Activated CD8-positive, alpha-beta memory T cell treated with anti-CD3 and anti-CD28 coated beads, Interleukin-2, amount 10 ng/mL, durations not matched to agents 7 days and 5 days (primary cell): ENCODE data around the gene DGCR2. TPM values are rescaled to one million over a fixed set of nuclear protein-coding genes. Genes with fewer than 3 reads are reported as not detected.
"Not testable (repeated sequence)": the region's sequence is repeated elsewhere in the genome, so short reads cannot be mapped to it uniquely, and the experiment has no call there.

Source experiments
- ATAC-seq: fragments of 150-1000 bp; cut with Tn5 transposase; one replicate; pipeline ENCODE4 v1.10.0; 2021; ENCODE audit warnings: moderate library complexity
- CTCF ChIA-PET: fragments of 350-600 bp; sonication (Branson Sonifier 250); formaldehyde crosslinking; loops from one replicate; lab custom pipeline; 2021; ENCODE audit warnings: antibody characterized with exemption; lab: Charles Lee
- DNase-seq: peaks from one replicate; pipeline ENCODE4 v3.0.0-alpha.2; 2020
- H3K27ac Mint-ChIP-seq: one replicate; pipeline ENCODE4 v1.8.0; 2021; ENCODE audit warnings: mild to moderate bottlenecking, mixed read lengths
- H3K27me3 Mint-ChIP-seq: one replicate; pipeline ENCODE4 v1.8.0; 2021; ENCODE audit warnings: mixed read lengths
- H3K36me3 Mint-ChIP-seq: one replicate; pipeline ENCODE4 v1.8.0; 2021; ENCODE audit warnings: mild to moderate bottlenecking, mixed read lengths
- H3K4me1 Mint-ChIP-seq: one replicate; pipeline ENCODE4 v1.8.0; 2021; ENCODE audit warnings: mixed read lengths
- H3K4me3 Mint-ChIP-seq: one replicate; pipeline ENCODE4 v1.8.0; 2021; ENCODE audit warnings: mild to moderate bottlenecking, moderate library complexity, mixed read lengths
- H3K9me3 Mint-ChIP-seq: one replicate; pipeline ENCODE4 v1.8.0; 2022; ENCODE audit warnings: low read depth, mixed read lengths
- total RNA-seq, 2 experiments: library from RNA; stranded (reverse); gene quantifications; one replicate each; pipeline ENCODE4 v1.2.3, GENCODE V29; 2021

DGCR2 gene
- total RNA-seq, 2 experiments from 2014 or later, result 27.8 TPM

GRCh38 chr22:19030889-19031252 is 91.3 kb downstream of the DGCR2 start:
- CTCF ChIA-PET, ATAC-seq, H3K9me3 Mint-ChIP-seq, H3K4me1 Mint-ChIP-seq, H3K36me3 Mint-ChIP-seq, DNase-seq, H3K4me3 Mint-ChIP-seq, H3K27ac Mint-ChIP-seq: not testable (repeated sequence)
- peaks cover 21% of the 10 kb centered on the region for H3K27me3 Mint-ChIP-seq

GRCh38 chr22:19030226-19030888 is 91.9 kb downstream of the DGCR2 start:
- H3K4me1 Mint-ChIP-seq, DNase-seq, H3K36me3 Mint-ChIP-seq, H3K4me3 Mint-ChIP-seq, H3K27ac Mint-ChIP-seq, H3K9me3 Mint-ChIP-seq, CTCF ChIA-PET, ATAC-seq: not testable (repeated sequence)
- H3K27me3 Mint-ChIP-seq, result peaks cover 21% of the 10 kb centered on the region

DNA sequence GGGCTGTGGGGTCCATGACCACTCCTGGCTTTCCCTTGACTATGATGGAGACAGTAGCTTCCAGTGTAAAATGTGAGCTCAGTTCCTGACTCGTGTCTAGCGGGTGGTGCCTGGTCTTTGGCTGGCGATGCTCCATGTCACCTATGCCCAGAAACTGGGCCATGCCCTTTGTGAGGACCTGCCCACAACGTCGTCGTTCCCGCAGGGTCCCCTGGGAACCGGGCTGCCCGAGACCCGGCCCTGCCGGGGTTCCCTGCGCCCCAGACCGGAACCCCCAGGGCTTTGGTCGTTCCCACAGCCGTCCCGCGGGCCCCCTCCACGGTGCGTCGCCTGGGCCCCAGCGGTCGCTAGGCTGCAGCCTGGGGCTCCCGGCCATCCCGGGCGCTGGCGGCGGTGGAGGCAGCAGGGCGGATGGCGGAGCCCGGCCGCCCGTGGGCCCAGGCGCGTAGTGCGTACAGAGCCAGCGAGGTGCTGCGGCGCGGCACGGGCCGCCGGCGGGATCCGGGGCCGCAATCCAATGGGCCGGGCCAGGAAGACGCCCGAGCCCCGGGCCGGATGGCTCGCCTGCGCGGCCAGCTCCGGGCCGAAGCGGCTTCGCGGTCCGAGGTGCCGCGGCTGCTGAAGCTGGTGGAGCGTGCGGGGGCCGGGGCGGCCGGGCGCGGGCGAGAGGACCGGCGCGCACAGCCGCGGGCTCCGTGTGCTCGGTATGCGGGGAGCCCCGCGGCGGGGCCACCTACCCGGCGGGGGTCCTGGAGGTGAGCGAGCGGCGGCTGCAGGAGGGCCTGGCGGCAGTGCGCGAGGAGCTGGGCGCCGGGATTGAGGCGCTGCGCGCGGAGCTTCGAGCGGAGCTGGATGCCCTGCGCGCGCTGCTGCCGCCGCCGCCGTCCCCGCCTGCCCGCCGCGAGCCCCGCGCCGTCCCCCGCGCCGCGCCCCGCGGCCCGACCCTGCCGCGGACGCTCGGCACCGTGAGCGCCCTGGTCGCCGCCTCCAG is 92.8 kb downstream of the DGCR2 start:
- H3K36me3 Mint-ChIP-seq, DNase-seq, H3K4me1 Mint-ChIP-seq, ATAC-seq, CTCF ChIA-PET, H3K9me3 Mint-ChIP-seq, H3K4me3 Mint-ChIP-seq, H3K27ac Mint-ChIP-seq: not testable (repeated sequence)
- peaks cover 21% of the 10 kb centered on the region for H3K27me3 Mint-ChIP-seq

DNA sequence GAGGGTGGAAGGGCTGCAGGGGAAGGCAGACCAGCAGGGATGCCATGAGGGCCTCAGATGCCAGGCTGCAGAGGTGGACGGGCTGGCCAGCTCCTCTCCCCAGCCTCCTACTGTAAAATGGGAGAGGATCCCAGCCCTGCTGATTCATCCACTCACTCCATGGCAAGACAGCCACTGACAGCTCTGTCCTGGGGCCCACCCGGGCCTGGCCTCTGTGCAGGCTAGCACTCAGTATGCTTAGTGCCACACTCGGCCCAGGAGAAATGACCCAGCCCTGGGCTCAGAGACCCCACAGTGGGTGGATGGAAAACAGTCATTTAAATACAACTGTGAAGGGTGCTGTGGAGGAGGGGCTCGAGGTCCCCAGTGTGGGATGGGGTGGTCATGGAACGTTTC is 94.2 kb downstream of the DGCR2 start:
- ATAC-seq, H3K9me3 Mint-ChIP-seq, H3K4me3 Mint-ChIP-seq, H3K36me3 Mint-ChIP-seq, DNase-seq, H3K4me1 Mint-ChIP-seq, H3K27ac Mint-ChIP-seq, CTCF ChIA-PET: not testable (repeated sequence)
- H3K27me3 Mint-ChIP-seq, result peaks cover 21% of the 10 kb centered on the region

GRCh38 chr22:19027371-19028059 is 94.7 kb downstream of the DGCR2 start:
- CTCF ChIA-PET, H3K4me3 Mint-ChIP-seq, DNase-seq, H3K27ac Mint-ChIP-seq, ATAC-seq, H3K36me3 Mint-ChIP-seq, H3K9me3 Mint-ChIP-seq, H3K4me1 Mint-ChIP-seq: not testable (repeated sequence)
- peaks cover 25% of the 10 kb centered on the region for H3K27me3 Mint-ChIP-seq

DNA sequence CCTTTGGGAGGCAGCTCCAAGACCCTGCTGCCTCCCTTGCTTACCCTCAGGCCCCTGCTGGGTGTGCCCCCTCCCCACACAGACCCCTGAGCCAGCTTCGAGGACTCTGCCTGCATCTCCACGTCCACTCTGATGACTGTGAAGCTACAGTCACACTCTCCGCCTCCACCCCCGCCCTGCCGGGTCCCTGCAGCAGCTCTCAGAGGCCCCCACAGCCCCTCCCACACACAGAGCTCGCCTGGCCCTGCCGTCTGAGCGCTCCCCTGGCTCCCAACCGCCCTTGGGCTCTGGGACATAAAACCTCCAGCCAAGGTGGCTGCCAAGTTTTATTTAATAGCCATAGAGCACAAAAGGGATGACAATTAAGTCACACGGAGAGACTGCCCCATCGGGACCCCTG is 96.1 kb downstream of the DGCR2 start:
- H3K4me3 Mint-ChIP-seq, H3K36me3 Mint-ChIP-seq, H3K4me1 Mint-ChIP-seq, DNase-seq, CTCF ChIA-PET, H3K27ac Mint-ChIP-seq, ATAC-seq, H3K9me3 Mint-ChIP-seq: not testable (repeated sequence)
- H3K27me3 Mint-ChIP-seq, result peaks cover 25% of the 10 kb centered on the region

GRCh38 chr22:19024956-19025489 is 97.2 kb downstream of the DGCR2 start:
- DNase-seq, H3K4me1 Mint-ChIP-seq, CTCF ChIA-PET, H3K36me3 Mint-ChIP-seq, H3K27ac Mint-ChIP-seq, ATAC-seq, H3K4me3 Mint-ChIP-seq, H3K9me3 Mint-ChIP-seq: not testable (repeated sequence)
- H3K27me3 Mint-ChIP-seq, result peaks cover 23% of the 10 kb centered on the region

GRCh38 chr22:19023931-19024330 is 98.3 kb downstream of the DGCR2 start:
- H3K27ac Mint-ChIP-seq, H3K9me3 Mint-ChIP-seq, ATAC-seq, DNase-seq, H3K36me3 Mint-ChIP-seq, CTCF ChIA-PET, H3K4me3 Mint-ChIP-seq, H3K4me1 Mint-ChIP-seq: not testable (repeated sequence)
- peaks cover 24% of the 10 kb centered on the region for H3K27me3 Mint-ChIP-seq

DNA sequence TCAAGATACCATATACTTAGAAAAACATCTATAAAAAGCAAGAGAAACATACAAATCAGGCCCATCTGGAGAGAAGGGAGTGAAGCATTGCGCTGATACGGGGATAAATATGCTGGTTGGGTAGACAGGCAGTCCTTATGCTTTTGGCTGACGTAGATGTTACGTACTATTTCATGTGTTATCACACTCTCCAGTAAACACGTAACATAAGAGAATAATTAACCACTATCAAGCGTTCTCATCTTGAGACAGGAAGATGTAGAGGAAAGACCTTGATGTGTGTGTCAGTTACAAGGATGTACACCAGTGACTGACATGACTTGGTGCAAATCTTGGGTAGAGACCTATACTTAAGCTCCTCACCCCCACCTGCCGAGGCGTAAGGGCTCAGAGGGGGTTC is 99.5 kb downstream of the DGCR2 start:
- ATAC-seq (no peak), DNase-seq (no peak)
- Mint-ChIP-seq H3K27ac (no peak overlapping the region), H3K36me3 (no peaks in the 10 kb centered on the region), H3K4me3 (no peak overlapping the region), H3K9me3 (no peaks in the 10 kb centered on the region), H3K27me3 (peaks cover 21% of the 10 kb centered on the region), H3K4me1 (no peaks in the 10 kb centered on the region)
- CTCF ChIA-PET, result no interaction called here

DNA sequence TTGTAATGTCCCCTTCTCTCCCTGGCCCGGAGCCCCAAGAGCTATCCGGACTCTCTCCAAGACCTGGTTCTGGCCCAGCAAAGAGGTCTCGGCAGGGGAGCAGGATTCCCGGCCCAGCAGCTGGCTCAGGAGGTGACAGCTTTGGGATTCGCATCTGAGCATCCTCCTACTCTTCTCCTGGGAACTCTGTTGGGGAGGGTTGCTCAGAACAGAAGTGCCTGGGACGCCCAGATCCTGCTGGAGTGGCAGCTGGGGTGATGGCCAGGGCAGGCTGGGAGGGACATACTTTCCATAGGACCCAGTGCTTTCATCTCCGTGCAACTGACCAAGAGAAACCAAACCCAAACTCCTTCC is 102.6 kb downstream of the DGCR2 start:
- Mint-ChIP-seq H3K27ac (no peak overlapping the region), H3K9me3 (no peaks in the 10 kb centered on the region), H3K27me3 (peaks cover 16% of the 10 kb centered on the region), H3K4me3 (no peak overlapping the region), H3K4me1 (no peaks in the 10 kb centered on the region), H3K36me3 (no peaks in the 10 kb centered on the region)
- CTCF ChIA-PET, result no interaction called here
- ATAC-seq (no peak), DNase-seq (no peak)

- DNase-seq (no peak), ATAC-seq (no peak)
- Mint-ChIP-seq H3K9me3 (no peaks in the 10 kb centered on the region), H3K4me1 (no peaks in the 10 kb centered on the region), H3K36me3 (no peaks in the 10 kb centered on the region), H3K4me3 (no peak overlapping the region), H3K27ac (no peak overlapping the region), H3K27me3 (peaks cover 16% of the 10 kb centered on the region)
- CTCF ChIA-PET, result no interaction called here
Measured at GRCh38 chr22:19019029-19019678, 103.1 kb downstream of the DGCR2 start.

DNA sequence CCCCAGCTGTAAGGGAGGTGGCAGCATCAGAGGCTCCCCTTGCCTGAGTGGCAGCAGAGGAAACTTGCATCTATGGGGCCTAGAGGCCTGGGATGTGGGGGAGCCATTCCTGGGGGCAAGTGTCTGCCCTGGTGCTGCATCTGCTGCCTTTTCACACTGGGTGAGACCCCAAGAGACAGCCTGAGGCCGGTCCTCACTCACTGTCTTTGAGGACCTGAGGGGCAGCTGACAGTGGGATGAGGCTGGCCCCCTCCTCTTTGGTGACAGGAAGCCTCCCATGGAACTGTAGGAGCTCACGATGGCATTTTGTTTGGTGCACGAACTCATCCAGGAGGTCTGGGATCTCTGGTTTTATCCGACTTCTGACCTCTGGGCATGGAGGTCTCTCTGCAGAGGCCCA is 104.0 kb downstream of the DGCR2 start:
- no peak for DNase-seq
- Mint-ChIP-seq H3K9me3 (no peaks in the 10 kb centered on the region), H3K4me1 (no peaks in the 10 kb centered on the region), H3K27ac (no peak overlapping the region), H3K36me3 (no peaks in the 10 kb centered on the region), H3K4me3 (no peak overlapping the region), H3K27me3 (peaks cover 16% of the 10 kb centered on the region)
- ATAC-seq, result no peak
- CTCF ChIA-PET, result interaction anchor here (1.4 kb wide), 1 partner anchor 26 kb away, joined by 4 read pairs; no protein-coding TSS in a partner anchor
